ENCODE data around the gene MISP.

DNA sequence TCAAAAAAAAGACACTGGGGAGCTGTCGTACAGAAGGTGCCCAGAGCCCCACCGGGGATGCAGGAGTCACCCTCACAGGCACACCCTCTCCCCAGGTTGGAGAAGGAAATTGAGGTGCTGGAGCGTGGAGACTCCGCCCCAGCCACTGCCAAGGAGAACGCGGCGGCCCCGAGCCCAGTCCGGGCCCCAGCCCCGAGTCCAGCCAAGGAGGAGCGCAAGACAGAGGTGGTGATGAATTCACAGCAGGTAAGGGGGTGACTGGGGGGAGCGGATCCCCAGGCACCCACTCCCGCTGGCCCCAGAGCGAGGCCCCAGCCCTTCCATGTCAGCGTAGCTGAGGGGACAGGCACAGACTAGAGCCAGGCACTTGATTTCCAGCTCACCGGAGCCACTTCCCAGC, 19.9 kb upstream of the MISP start:
- no peak for TF ChIP-seq CTCF (IDR thresholded peaks at IDR 0.05)
- TF ChIP-seq EZH2 (IDR thresholded peaks at IDR 0.05; ENCODE audit: borderline replicate concordance, insufficient read depth, low read depth, low read length, poor library complexity, severe bottlenecking): no peak
